K562 (cell line): ENCODE results near the gene TRMT1. TPM values are rescaled to one million over a fixed set of nuclear protein-coding genes. Genes with fewer than 3 reads are reported as not detected.

Experiments
- BHLHE40 ChIP-seq: IDR thresholded peaks from 2 replicates; pipeline ENCODE4 v1.6.1; 2011; ENCODE audit warnings: low read length, improper control_type of control experiment
- CBX1 ChIP-seq: sonication (generic); IDR thresholded peaks from 2 replicates; pipeline ENCODE4 v1.6.1; 2016; ENCODE audit warnings: antibody characterized with exemption, low read depth, mild to moderate bottlenecking
- CREB1 ChIP-seq, 2 experiments: sonication (generic) in 1 of 2; formaldehyde crosslinking in 1 of 2; IDR thresholded peaks; 2 replicates each; pipeline versions ENCODE4 v1.6.1 to v1.8.0; 2012 to 2022; ENCODE audit warnings: inconsistent platforms in 1 of 2, mild to moderate bottlenecking in 1 of 2, missing genetic modification reagents in 1 of 2, moderate library complexity in 1 of 2
- E2F1 ChIP-seq: sonication (generic); formaldehyde crosslinking; IDR thresholded peaks from 2 replicates; pipeline ENCODE4 v1.8.1; 2023; ENCODE audit warnings: mild to moderate bottlenecking, missing genetic modification reagents, moderate library complexity
- ELF1 ChIP-seq: fragments of 200-800 bp; sonication (Bioruptor generic); IDR thresholded peaks from 2 replicates; pipeline ENCODE4 v1.6.1; 2016; ENCODE audit warnings: missing genetic modification characterization, missing compliant biosample characterization
- HEY1 ChIP-seq: fragments of 250-450 bp; sonication (Bioruptor Pico); IDR thresholded peaks from 2 replicates; pipeline ENCODE4 v1.5.0; 2020; ENCODE audit warnings: mild to moderate bottlenecking, moderate library complexity, borderline replicate concordance
- HMG20A ChIP-seq: fragments of 450-650 bp; formaldehyde crosslinking; conservative IDR thresholded peaks from 2 replicates; pipeline ENCODE4 v1.4.0; 2020; ENCODE audit warnings: mild to moderate bottlenecking, mixed read lengths
- MAZ ChIP-seq, 2 experiments: fragments of 450-650 bp in 1 of 2; sonication (generic) in 1 of 2; formaldehyde crosslinking; IDR thresholded peaks in 1 of 2; conservative IDR thresholded peaks in 1 of 2; 2 replicates each; pipeline versions ENCODE4 v1.4.0 to v1.5.0; 2020; ENCODE audit warnings: mild to moderate bottlenecking in 1 of 2, missing genetic modification reagents in 1 of 2
- MTA1 ChIP-seq: fragments of 450-650 bp; IDR thresholded peaks from 2 replicates; pipeline ENCODE4 v1.6.1; 2017; ENCODE audit warnings: borderline replicate concordance
- POLR2A ChIP-seq: fragments of 450-650 bp; conservative IDR thresholded peaks from 2 replicates; pipeline ENCODE4 v1.6.1; 2016
- SREBF1 ChIP-seq: fragments of 150-350 bp; IDR thresholded peaks from 2 replicates; pipeline ENCODE4 v1.6.1; 2014; ENCODE audit warnings: antibody characterized with exemption, low read depth, low read length, borderline replicate concordance
- ZNF197 ChIP-seq: fragments of 200-800 bp; sonication (Bioruptor generic); IDR thresholded peaks from 2 replicates; pipeline ENCODE4 v1.6.1; 2016; ENCODE audit warnings: low read depth, missing genetic modification characterization, missing compliant biosample characterization
- polyA plus RNA-seq, 8 experiments: library from polyadenylated mRNA; depleted of rRNA in 4 of 8; stranded (reverse) in 5 of 8; unstranded in 3 of 8; fragments of >200 nt; fragmentation: Nextera tagmentation in 2 of 8; fragmentation: Illumina TruSeq in 1 of 8; extraction: Ambion mirVana in 2 of 8; extraction: Trizol in 1 of 8; gene quantifications; 2 replicates each; pipeline versions ENCODE4 v1.2.1 to v1.2.3, GENCODE V29; 2011 to 2014; ENCODE audit warnings: inconsistent platforms in 1 of 8, missing spikeins in 1 of 8
- total RNA-seq, 7 experiments: library from RNA; depleted of rRNA in 6 of 7; stranded (reverse); fragments of >200 nt in 6 of 7; fragmentation: Illumina TruSeq in 2 of 7; extraction: Trizol in 2 of 7; gene quantifications; 2 replicates each; pipeline versions ENCODE4 v1.2.1 to v1.2.3, GENCODE V29; 2011 to 2021; ENCODE audit warnings: low replicate concordance in 1 of 7
- TF ChIP-seq, protein P1 (sequence below): fragments of 250-450 bp; sonication (Bioruptor Pico); IDR thresholded peaks from 2 replicates; pipeline ENCODE4 v1.5.1; 2021; ENCODE audit warnings: mild to moderate bottlenecking
- TF ChIP-seq, protein P2 (sequence below), 2 experiments: fragments of 450-650 bp in 1 of 2; sonication (generic) in 1 of 2; formaldehyde crosslinking in 1 of 2; IDR thresholded peaks; 2 replicates each; pipeline versions ENCODE4 v1.7.1 to v1.9.0; 2016 to 2022; ENCODE audit warnings: inconsistent platforms in 1 of 2, mild to moderate bottlenecking in 1 of 2, missing genetic modification reagents in 1 of 2

TRMT1 gene
- total and polyA plus RNA-seq, 9 of the 15 experiments (the other 6 are each of a cell fraction or from before 2014, with no cell fraction given), result 5.8 to 158 (median 54.3) TPM

DNA sequence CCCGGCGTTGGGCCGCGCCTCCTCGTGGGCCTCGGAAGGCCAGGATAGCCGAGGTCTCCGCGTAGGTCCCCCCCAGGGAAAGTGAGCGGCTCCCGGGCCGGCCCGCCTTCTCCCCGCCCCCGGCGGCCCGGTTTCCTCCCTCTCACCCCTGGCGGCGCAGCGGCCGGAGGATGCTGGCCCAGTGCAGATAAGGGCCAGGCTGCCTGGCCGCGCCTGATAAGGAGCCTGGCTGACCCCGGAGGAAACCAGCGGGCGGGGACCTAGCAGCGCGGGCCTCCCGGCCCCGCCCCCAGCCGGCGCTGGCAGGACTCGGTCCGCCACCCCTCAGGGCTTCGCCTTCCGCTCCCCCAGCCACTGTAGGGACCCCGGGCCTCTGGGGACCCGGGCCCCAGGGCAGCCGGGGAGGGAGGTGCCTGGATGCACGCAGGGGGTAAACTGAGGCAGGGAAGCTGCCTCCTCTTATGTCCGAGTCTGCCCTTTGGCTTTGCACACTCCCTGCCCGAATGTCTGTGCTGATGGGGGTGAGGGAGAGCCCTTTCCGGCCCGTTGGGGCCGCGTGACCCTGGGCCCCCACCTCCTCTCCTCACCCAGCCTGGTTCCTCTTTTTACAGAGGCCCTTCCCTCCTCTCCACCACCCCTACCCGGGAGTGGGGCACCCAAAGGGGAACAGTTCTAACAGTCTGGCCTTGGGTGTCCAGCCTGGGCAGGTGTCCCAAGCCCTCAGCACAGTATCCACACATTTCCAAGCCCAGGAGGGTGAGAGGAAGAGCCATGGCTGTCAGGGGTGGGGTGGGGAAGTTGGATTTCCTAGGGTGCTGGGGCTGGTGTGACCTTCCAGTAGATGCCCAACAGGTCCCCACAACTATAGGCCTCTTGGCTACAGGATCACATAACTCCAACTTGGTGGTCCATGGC is 13.6 kb downstream of the TRMT1 start, which contains the start of gene LYL1 (continued):
- TF ChIP-seq ELF1 (tag), result peak; percentile 80
- TF ChIP-seq SREBF1, result peak; percentile 56; the same call in 1 of the 2 replicates
- TF ChIP-seq MTA1, result peak; percentile 80; the same call in 1 of the 2 replicates
- peak; percentile 83 for TF ChIP-seq CREB1 (IDR thresholded peaks at IDR 0.05)
- TF ChIP-seq CREB1 (CRISPR knock-in tag; IDR thresholded peaks at IDR 0.05), result no peak; the same call in none of the 2 replicates
- peak; percentile 85; the same call in 1 of the 2 replicates for TF ChIP-seq HEY1 (CRISPR knock-in tag)
- no peak for TF ChIP-seq HMG20A (CRISPR knock-in tag)
- TF ChIP-seq POLR2A, result peak; percentile 66
- TF ChIP-seq E2F1 (CRISPR knock-in tag), result 0 out of 2 replicates have a peak, but pooled peaks have one; percentile 60
- TF ChIP-seq CBX1, result peak; percentile 13; the same call in 1 of the 2 replicates
- peak; percentile 98 to 99 for TF ChIP-seq MAZ (CRISPR knock-in tag; conservative IDR thresholded peaks at IDR 0.05 in 1 of 2, IDR thresholded peaks at IDR 0.05 in 1 of 2)
- TF ChIP-seq ZNF197 (CRISPR knock-in tag), result peak; percentile 89
- peak; percentile 82 for TF ChIP-seq BHLHE40
- TF ChIP-seq, protein P1, sequence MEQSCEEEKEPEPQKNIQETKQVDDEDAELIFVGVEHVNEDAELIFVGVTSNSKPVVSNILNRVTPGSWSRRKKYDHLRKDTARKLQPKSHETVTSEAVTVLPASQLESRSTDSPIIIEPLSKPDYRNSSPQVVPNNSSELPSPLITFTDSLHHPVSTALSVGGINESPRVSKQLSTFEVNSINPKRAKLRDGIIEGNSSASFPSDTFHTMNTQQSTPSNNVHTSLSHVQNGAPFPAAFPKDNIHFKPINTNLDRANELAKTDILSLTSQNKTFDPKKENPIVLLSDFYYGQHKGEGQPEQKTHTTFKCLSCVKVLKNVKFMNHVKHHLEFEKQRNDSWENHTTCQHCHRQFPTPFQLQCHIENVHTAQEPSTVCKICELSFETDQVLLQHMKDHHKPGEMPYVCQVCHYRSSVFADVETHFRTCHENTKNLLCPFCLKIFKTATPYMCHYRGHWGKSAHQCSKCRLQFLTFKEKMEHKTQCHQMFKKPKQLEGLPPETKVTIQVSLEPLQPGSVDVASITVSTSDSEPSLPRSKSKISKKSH (CRISPR knock-in tag), result no peak
- TF ChIP-seq, protein P2, sequence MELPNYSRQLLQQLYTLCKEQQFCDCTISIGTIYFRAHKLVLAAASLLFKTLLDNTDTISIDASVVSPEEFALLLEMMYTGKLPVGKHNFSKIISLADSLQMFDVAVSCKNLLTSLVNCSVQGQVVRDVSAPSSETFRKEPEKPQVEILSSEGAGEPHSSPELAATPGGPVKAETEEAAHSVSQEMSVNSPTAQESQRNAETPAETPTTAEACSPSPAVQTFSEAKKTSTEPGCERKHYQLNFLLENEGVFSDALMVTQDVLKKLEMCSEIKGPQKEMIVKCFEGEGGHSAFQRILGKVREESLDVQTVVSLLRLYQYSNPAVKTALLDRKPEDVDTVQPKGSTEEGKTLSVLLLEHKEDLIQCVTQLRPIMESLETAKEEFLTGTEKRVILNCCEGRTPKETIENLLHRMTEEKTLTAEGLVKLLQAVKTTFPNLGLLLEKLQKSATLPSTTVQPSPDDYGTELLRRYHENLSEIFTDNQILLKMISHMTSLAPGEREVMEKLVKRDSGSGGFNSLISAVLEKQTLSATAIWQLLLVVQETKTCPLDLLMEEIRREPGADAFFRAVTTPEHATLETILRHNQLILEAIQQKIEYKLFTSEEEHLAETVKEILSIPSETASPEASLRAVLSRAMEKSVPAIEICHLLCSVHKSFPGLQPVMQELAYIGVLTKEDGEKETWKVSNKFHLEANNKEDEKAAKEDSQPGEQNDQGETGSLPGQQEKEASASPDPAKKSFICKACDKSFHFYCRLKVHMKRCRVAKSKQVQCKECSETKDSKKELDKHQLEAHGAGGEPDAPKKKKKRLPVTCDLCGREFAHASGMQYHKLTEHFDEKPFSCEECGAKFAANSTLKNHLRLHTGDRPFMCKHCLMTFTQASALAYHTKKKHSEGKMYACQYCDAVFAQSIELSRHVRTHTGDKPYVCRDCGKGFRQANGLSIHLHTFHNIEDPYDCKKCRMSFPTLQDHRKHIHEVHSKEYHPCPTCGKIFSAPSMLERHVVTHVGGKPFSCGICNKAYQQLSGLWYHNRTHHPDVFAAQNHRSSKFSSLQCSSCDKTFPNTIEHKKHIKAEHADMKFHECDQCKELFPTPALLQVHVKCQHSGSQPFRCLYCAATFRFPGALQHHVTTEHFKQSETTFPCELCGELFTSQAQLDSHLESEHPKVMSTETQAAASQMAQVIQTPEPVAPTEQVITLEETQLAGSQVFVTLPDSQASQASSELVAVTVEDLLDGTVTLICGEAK (IDR thresholded peaks at IDR 0.05), result peak; percentile 78
- TF ChIP-seq, protein P2 (CRISPR knock-in tag; IDR thresholded peaks at IDR 0.05), result no peak
